GM23338 (cell line): ENCODE measurements around the gene GAA.

Experiments
- NANOG ChIP-seq: IDR thresholded peaks from 2 replicates; pipeline ENCODE4 v1.6.1; 2016; ENCODE audit warnings: antibody characterized with exemption, borderline replicate concordance
- REST ChIP-seq: IDR thresholded peaks from one replicate; pipeline ENCODE4 v1.6.1; 2018; ENCODE audit warnings: antibody characterized with exemption; ENCODE audit not compliant: unreplicated experiment
- ZNF331 ChIP-seq: fragments of 250-450 bp; sonication (Bioruptor Pico); IDR thresholded peaks from 2 replicates; pipeline ENCODE4 v1.5.0; 2020; ENCODE audit warnings: low read depth, mild to moderate bottlenecking, moderate library complexity
- TF ChIP-seq, protein P1 (sequence below), 2 experiments: fragments of 200-600 bp in 1 of 2; sonication (generic) in 1 of 2; conservative IDR thresholded peaks; 2 replicates each; pipeline versions ENCODE4 v1.5.1 to v1.6.1; 2016 to 2017; ENCODE audit warnings: antibody characterized with exemption in 2 of 2, low read depth in 2 of 2, mild to moderate bottlenecking in 2 of 2, moderate library complexity in 1 of 2

DNA sequence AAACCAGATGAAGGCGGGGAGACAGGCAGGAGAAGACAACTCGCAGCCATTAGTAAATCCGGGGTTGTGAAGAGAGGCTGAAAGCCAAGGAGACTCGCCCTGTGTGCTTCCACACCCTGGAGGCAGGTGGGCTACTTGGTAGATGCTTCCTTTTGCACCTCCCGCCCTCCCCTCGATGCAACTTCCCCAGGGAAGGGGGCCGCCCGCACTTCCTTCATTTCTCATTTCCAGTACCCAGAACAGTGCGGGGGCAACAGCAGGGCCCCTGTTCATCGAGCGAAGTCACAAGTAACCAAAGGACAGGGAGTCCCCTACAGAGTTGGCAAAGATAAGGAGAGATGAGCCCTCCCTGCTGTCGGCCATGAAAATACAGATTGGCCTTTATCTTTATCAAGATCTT is 40.0 kb upstream of the GAA start:
- no peak for TF ChIP-seq ZNF331 (CRISPR knock-in tag)
- TF ChIP-seq, protein P1, sequence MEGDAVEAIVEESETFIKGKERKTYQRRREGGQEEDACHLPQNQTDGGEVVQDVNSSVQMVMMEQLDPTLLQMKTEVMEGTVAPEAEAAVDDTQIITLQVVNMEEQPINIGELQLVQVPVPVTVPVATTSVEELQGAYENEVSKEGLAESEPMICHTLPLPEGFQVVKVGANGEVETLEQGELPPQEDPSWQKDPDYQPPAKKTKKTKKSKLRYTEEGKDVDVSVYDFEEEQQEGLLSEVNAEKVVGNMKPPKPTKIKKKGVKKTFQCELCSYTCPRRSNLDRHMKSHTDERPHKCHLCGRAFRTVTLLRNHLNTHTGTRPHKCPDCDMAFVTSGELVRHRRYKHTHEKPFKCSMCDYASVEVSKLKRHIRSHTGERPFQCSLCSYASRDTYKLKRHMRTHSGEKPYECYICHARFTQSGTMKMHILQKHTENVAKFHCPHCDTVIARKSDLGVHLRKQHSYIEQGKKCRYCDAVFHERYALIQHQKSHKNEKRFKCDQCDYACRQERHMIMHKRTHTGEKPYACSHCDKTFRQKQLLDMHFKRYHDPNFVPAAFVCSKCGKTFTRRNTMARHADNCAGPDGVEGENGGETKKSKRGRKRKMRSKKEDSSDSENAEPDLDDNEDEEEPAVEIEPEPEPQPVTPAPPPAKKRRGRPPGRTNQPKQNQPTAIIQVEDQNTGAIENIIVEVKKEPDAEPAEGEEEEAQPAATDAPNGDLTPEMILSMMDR (conservative IDR thresholded peaks at IDR 0.05; ENCODE audit: low read depth in 2 of 2), result no peak
- no peak for TF ChIP-seq NANOG
- no peak for TF ChIP-seq REST
